Left lung (tissue), 14 donors: Measurements from ENCODE around the gene ZNF683. TPM values are rescaled to one million over a fixed set of nuclear protein-coding genes. Genes with fewer than 3 reads are reported as not detected.
"Not testable (repeated sequence)": the region's sequence is repeated elsewhere in the genome, so short reads cannot be mapped to it uniquely, and the experiment has no call there.

ENCODE experiments used
- ATAC-seq: fragments of 200-7000 bp; cut with Tn5 transposase; one replicate; pipeline ENCODE4 v1.9.1; 2020; ENCODE audit warnings: moderate library complexity
- DNase-seq, 4 donors: peaks; one replicate each; pipeline ENCODE4 v3.0.0-alpha.2; 2013 to 2020
- H3K27ac ChIP-seq, 2 donors: fragments of 200-600 bp; sonication (generic) in 1 of 2; one replicate each; pipeline versions ENCODE4 v1.5.0 to v1.8.0; 2020 to 2021
- H3K27me3 ChIP-seq, 2 donors: fragments of 200-600 bp; sonication (generic) in 1 of 2; one replicate each; pipeline versions ENCODE4 v1.5.0 to v1.8.0; 2020 to 2021
- H3K36me3 ChIP-seq, 2 donors: fragments of 200-600 bp; sonication (generic) in 1 of 2; one replicate each; pipeline versions ENCODE4 v1.5.0 to v1.8.0; 2020 to 2021
- H3K4me1 ChIP-seq, 2 donors: fragments of 200-600 bp; one replicate each; pipeline ENCODE4 v1.8.0; 2021
- H3K4me3 ChIP-seq, 2 donors: fragments of 200-600 bp; sonication (generic) in 1 of 2; one replicate each; pipeline versions ENCODE4 v1.5.0 to v1.8.0; 2020 to 2021; ENCODE audit warnings: mild to moderate bottlenecking in 1 of 2
- H3K9me3 ChIP-seq, 2 donors: fragments of 200-600 bp; sonication (generic) in 1 of 2; one replicate each; pipeline versions ENCODE4 v1.5.0 to v1.8.0; 2020 to 2021
- CTCF ChIP-seq, 2 donors: fragments of 200-600 bp; sonication (generic) in 1 of 2; IDR thresholded peaks; one replicate each; pipeline versions ENCODE4 v1.5.0 to v1.8.0; 2021; ENCODE audit warnings: antibody characterized with exemption in 2 of 2
- intact Hi-C, 2 donors: fragments of 100-400 bp; cut with DNase I; formaldehyde crosslinking; loops; one replicate each; pipeline versions ENCODE4 v1.11.2 to v1.14.2; 2022
- long read RNA-seq, 12 donors: library from polyadenylated mRNA in 2 of 12; unstranded in 2 of 12; transcript quantifications; one replicate each; pipeline ENCODE4 v2.0.0 and lab custom pipeline, GENCODE V29; 2019 to 2026
- polyA plus RNA-seq, 6 donors: library from polyadenylated mRNA; unstranded; fragments of 120-200 nt; gene quantifications; one replicate each; pipeline ENCODE4 v1.2.1, GENCODE V29; 2013; ENCODE audit not compliant: insufficient read length in 6 of 6
- total RNA-seq, 2 donors: library from RNA; stranded (reverse); fragmentation: NEBNext Ultra II Directional; extraction: Animal tissue kit (Norgen Biotek cat#: 25700); gene quantifications; one replicate each; pipeline ENCODE4 v1.2.1, GENCODE V29; 2021
- donor health status: DM: no; HTN: yes; CAD: no.
- donor health status: DM: no; HTN: no; CAD: no.

ZNF683 gene
- total RNA-seq (under 1 TPM; 0.47 to 0.86 TPM), polyA plus RNA-seq (under 1 TPM in 5 of 6 donors, not detected in 1; 0.09 to 0.22 (median 0.18) TPM)
- long read RNA-seq, donor 1, partial matches to known transcripts, result 1,587 of 1,672 reads
- long read RNA-seq, donor 1, other reads (novel, unspliced or antisense), result 85 of 1,672 reads
- long read RNA-seq, donor 2, result 0 reads
- long read RNA-seq, donor 3, result 0 reads
- long read RNA-seq, donor 4, result 0 reads
- long read RNA-seq, donor 5, result 0 reads
- long read RNA-seq, donor 6, result 0 reads
- long read RNA-seq, donor 7, result 0 reads
- long read RNA-seq, donor 8, result 0 reads
- long read RNA-seq, donor 9, result 0 reads
- long read RNA-seq, donor 10, result 0 reads
- long read RNA-seq, donor 11, result 0 reads
- long read RNA-seq, donor 12, result 0 reads

- H3K36me3 ChIP-seq, H3K4me3 ChIP-seq, intact Hi-C loops, H3K27ac ChIP-seq, H3K27me3 ChIP-seq, DNase-seq, ATAC-seq, H3K9me3 ChIP-seq, H3K4me1 ChIP-seq: not testable (repeated sequence)
These were observed at the start of gene ZNF683 for GRCh38 chr1:26372611-26373010. Gene ZNF683, minus strand, starts transcription at chr1:26372750. Its CDS starts 4,179 bp downstream, at chr1:26368571.

GRCh38 chr1:26419494-26419893 lies 46.9 kb upstream of the ZNF683 start:
- no peaks in the 10 kb centered on the region for H3K4me1 ChIP-seq
- no peak overlapping the region for H3K27ac ChIP-seq
- no peak for DNase-seq
- intact Hi-C loops, result no loop called here
- H3K27me3 ChIP-seq, result peaks cover 8 to 62% of the 10 kb centered on the region in 2 donors
- H3K9me3 ChIP-seq, result no peaks in the 10 kb centered on the region
- H3K4me3 ChIP-seq, result no peak overlapping the region
- ATAC-seq, result no peak
- no peaks in the 10 kb centered on the region for H3K36me3 ChIP-seq
- TF ChIP-seq CTCF (IDR thresholded peaks at IDR 0.05), result no peak

GRCh38 chr1:26418865-26419349 lies 46.4 kb upstream of the ZNF683 start:
- intact Hi-C loops, result no loop called here
- no peak for TF ChIP-seq CTCF (IDR thresholded peaks at IDR 0.05)
- Histone ChIP-seq H3K27ac (no peak overlapping the region), H3K4me1 (no peaks in the 10 kb centered on the region), H3K27me3 (peaks cover 14 to 62% of the 10 kb centered on the region in 2 donors), H3K9me3 (no peaks in the 10 kb centered on the region), H3K4me3 (no peak overlapping the region), H3K36me3 (no peaks in the 10 kb centered on the region)
- DNase-seq (no peak), ATAC-seq (no peak)

GRCh38 chr1:26417111-26417759 lies 44.7 kb upstream of the ZNF683 start:
- H3K36me3 ChIP-seq, result no peaks in the 10 kb centered on the region
- intact Hi-C loops, result no loop called here
- peaks cover 29 to 63% of the 10 kb centered on the region in 2 donors for H3K27me3 ChIP-seq
- peak in 3 of 4 donors; percentile 71 to 93 (median 75) for DNase-seq
- H3K27ac ChIP-seq, result no peak overlapping the region
- no peaks in the 10 kb centered on the region for H3K9me3 ChIP-seq
- peak; percentile 86 to 93 for TF ChIP-seq CTCF (IDR thresholded peaks at IDR 0.05)
- H3K4me3 ChIP-seq, result no peak overlapping the region
- no peaks in the 10 kb centered on the region for H3K4me1 ChIP-seq
- peak; percentile 99 for ATAC-seq

- H3K9me3 ChIP-seq, result no peaks in the 10 kb centered on the region
- peaks cover 59 to 89% of the 10 kb centered on the region in 2 donors for H3K27me3 ChIP-seq
- peaks cover 0 to 12% of the 10 kb centered on the region in 2 donors for H3K4me1 ChIP-seq
- H3K4me3 ChIP-seq, result no peak overlapping the region
- no peaks in the 10 kb centered on the region for H3K36me3 ChIP-seq
- ATAC-seq (no peak), DNase-seq (no peak)
- H3K27ac ChIP-seq, result no peak overlapping the region
- TF ChIP-seq CTCF (IDR thresholded peaks at IDR 0.05), result no peak
- intact Hi-C loops, result no loop called here
These were observed 40.5 kb upstream of the ZNF683 start for GRCh38 chr1:26413031-26413430.
